ENCODE data around the gene GALNT9. TPM values are rescaled to one million over a fixed set of nuclear protein-coding genes. Genes with fewer than 3 reads are reported as not detected.

The GALNT9 gene
- total RNA-seq, 1 experiment from 2014 or later = 0.45 TPM

DNA sequence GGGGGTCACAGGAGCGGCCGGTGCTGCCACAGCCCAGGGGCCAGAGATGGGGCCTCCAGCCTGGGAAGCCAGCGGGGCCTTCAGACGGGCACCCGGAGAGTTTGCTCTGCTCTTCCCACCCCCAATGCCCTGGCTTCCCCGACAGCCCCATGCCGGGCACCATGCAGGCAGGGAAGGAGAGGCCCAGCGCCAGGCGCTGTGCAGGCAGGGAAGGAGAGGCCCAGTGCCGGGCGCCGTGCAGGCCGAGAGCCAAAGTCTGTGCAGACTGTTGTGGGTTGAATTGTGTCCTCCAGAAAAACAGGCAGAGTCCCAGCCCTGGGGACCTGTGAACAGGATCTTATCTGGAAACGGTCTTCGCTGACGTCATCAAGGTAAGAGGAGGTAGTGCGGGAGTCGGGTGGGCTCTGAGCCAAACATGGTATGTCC lies 34.3 kb downstream of the GALNT9 start:
- no peak for DNase-seq
- no peak overlapping the region for H3K4me3 ChIP-seq (ENCODE audit: low read depth, low read length)
- H3K9me3 ChIP-seq = peaks cover 14% of the 10 kb centered on the region; the same call in 1 of the 2 replicates
- no peaks in the 10 kb centered on the region for H3K4me1 Mint-ChIP-seq (ENCODE audit: low read depth, unreplicated experiment)
- TF ChIP-seq, protein P1, sequence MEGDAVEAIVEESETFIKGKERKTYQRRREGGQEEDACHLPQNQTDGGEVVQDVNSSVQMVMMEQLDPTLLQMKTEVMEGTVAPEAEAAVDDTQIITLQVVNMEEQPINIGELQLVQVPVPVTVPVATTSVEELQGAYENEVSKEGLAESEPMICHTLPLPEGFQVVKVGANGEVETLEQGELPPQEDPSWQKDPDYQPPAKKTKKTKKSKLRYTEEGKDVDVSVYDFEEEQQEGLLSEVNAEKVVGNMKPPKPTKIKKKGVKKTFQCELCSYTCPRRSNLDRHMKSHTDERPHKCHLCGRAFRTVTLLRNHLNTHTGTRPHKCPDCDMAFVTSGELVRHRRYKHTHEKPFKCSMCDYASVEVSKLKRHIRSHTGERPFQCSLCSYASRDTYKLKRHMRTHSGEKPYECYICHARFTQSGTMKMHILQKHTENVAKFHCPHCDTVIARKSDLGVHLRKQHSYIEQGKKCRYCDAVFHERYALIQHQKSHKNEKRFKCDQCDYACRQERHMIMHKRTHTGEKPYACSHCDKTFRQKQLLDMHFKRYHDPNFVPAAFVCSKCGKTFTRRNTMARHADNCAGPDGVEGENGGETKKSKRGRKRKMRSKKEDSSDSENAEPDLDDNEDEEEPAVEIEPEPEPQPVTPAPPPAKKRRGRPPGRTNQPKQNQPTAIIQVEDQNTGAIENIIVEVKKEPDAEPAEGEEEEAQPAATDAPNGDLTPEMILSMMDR (IDR thresholded peaks at IDR 0.05; ENCODE audit: insufficient read depth in 1 of 2, low read depth in 1 of 2, low read length in 1 of 2, severe bottlenecking in 1 of 2, unreplicated experiment in 1 of 2) = no peak
- H3K4me1 ChIP-seq = no peaks in the 10 kb centered on the region
- H3K36me3 ChIP-seq (ENCODE audit: control insufficient read depth, insufficient read depth, low read length) = no peaks in the 10 kb centered on the region
- no peaks in the 10 kb centered on the region for H3K27me3 ChIP-seq (replicated peaks; ENCODE audit: control insufficient read depth, insufficient read depth, low read length)
- ChIA-PET CTCF (no interaction called here), POLR2A (no interaction called here)
- peaks cover 6% of the 10 kb centered on the region for H3K36me3 Mint-ChIP-seq (ENCODE audit: insufficient read depth, unreplicated experiment)
- H3K27ac Mint-ChIP-seq (ENCODE audit: unreplicated experiment) = no peak overlapping the region
- no TSS peak for BruUV-seq (replicated peaks)
- intact Hi-C loops (cut with micrococcal nuclease; ENCODE audit: unreplicated experiment) = no loop called here
- H3K27me3 Mint-ChIP-seq (ENCODE audit: insufficient read depth, unreplicated experiment) = no peaks in the 10 kb centered on the region
- H3K4me3 Mint-ChIP-seq (ENCODE audit: unreplicated experiment) = no peak overlapping the region
- no peaks in the 10 kb centered on the region for H3K9me3 Mint-ChIP-seq (ENCODE audit: unreplicated experiment)

DNA sequence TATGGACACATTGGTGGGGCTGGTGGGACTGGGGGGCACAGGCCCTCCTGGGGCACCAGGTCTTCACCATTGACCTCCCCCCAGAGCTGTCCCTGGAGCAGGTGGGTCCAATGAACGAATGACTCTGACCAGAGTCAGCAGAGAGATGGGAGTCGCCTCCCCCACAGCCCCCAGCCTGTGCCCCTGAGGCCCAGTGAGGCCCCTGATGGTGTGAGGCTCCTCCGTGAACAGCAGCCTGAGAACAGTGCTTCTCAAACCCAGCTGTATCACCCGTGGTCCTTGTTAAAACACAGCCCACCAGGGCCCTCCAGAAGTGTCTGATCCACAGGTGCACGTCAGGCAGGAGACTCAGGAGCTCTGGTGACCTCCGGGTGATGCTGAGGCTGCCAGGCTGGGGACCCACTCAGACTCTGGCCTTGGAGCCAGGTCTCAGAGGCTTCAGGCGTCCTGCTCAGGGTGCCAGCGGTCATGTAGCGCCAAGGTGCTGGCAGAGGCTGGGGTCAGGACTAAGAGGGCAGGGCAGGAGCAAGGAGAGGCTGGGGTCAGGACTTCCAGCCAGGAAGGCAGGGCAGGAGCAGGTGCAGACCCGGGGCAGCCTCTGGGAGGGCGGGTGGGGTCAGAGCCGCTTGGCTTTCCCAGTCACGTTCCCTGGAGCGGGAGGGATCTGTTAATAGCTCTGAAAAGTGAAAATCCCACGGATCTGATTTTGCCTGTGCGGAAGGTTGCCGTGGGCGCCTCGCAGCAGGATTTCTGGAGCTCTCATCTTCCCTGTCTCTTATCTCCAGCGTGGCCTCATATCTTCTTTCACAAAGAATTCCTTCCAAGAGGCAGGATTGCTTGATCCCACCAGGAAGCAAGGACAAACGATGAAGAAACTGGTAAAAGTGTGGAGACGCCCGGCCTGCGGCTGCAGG lies 35.0 kb downstream of the GALNT9 start:
- Histone ChIP-seq H3K9me3 (peaks cover 16% of the 10 kb centered on the region; the same call in 1 of the 2 replicates), H3K27me3 (replicated peaks; ENCODE audit: control insufficient read depth, insufficient read depth, low read length) (no peaks in the 10 kb centered on the region), H3K36me3 (ENCODE audit: control insufficient read depth, insufficient read depth, low read length) (no peaks in the 10 kb centered on the region), H3K4me3 (ENCODE audit: low read depth, low read length) (no peak overlapping the region), H3K4me1 (no peaks in the 10 kb centered on the region)
- Mint-ChIP-seq H3K9me3 (ENCODE audit: unreplicated experiment) (no peaks in the 10 kb centered on the region), H3K4me1 (ENCODE audit: low read depth, unreplicated experiment) (no peaks in the 10 kb centered on the region), H3K27me3 (ENCODE audit: insufficient read depth, unreplicated experiment) (no peaks in the 10 kb centered on the region), H3K27ac (ENCODE audit: unreplicated experiment) (no peak overlapping the region), H3K4me3 (ENCODE audit: unreplicated experiment) (no peak overlapping the region), H3K36me3 (ENCODE audit: insufficient read depth, unreplicated experiment) (peaks cover 6% of the 10 kb centered on the region)
- ChIA-PET POLR2A (no interaction called here), CTCF (no interaction called here)
- intact Hi-C loops (cut with micrococcal nuclease; ENCODE audit: unreplicated experiment) = no loop called here
- no peak for DNase-seq
- TF ChIP-seq, protein P1 (IDR thresholded peaks at IDR 0.05; ENCODE audit: insufficient read depth in 1 of 2, low read depth in 1 of 2, low read length in 1 of 2, severe bottlenecking in 1 of 2, unreplicated experiment in 1 of 2) = no peak
- no TSS peak for BruUV-seq (replicated peaks)

DNA sequence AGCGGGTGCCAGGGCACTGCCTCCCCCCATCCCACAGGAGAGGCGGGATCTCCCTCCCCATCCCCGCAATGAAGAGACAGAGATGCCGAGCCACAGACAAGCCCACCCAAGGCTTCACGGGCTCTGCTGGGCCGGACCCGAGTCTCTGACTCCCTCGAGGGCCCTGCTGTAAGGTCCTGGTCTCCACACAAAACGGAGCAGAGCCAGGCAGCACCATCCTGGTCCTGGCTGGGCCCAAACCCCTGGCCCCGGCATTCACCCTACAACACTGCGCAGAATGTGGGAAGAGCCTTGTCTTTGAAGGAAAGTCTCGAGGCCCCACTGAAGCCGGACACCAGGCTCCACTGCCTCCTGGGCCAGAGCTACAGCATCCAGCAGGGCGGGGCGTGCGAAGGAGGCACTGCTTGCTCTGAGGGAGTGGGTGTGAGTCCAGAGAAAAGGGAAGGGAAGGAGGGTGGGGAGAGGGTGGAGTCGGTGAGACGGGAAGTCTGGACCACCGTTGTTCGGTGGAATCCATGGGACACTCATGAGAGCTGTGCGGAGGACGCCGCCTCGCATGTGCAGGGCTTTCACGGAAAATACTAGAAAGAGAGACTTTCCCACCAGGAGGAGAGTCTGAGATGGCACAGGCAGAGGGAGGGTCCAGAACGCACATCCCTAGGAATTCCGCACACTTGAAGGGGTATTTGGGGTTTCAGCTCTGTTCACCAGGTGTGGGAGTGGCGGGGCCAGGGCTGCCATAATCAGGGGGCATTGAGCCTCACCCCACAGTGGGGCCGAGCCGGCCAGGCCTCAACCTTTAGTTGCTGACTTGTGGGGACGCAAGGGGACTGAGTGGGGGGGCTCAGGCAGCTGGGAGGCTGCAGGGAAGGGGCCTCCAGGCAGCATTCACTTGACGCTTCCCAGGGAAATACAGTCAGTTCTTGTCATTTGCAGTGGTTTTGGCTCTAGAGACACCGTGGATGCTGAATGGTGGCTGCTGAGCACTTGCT lies 36.8 kb downstream of the GALNT9 start:
- no peak for DNase-seq
- Mint-ChIP-seq H3K27me3 (ENCODE audit: insufficient read depth, unreplicated experiment) (peaks cover under 1% of the 10 kb centered on the region), H3K4me3 (ENCODE audit: unreplicated experiment) (no peak overlapping the region), H3K36me3 (ENCODE audit: insufficient read depth, unreplicated experiment) (peaks cover 12% of the 10 kb centered on the region), H3K27ac (ENCODE audit: unreplicated experiment) (no peak overlapping the region), H3K4me1 (ENCODE audit: low read depth, unreplicated experiment) (no peaks in the 10 kb centered on the region), H3K9me3 (ENCODE audit: unreplicated experiment) (no peaks in the 10 kb centered on the region)
- H3K9me3 ChIP-seq = peaks cover 16% of the 10 kb centered on the region; the same call in 1 of the 2 replicates
- no peak overlapping the region for H3K4me3 ChIP-seq (ENCODE audit: low read depth, low read length)
- H3K27me3 ChIP-seq (replicated peaks; ENCODE audit: control insufficient read depth, insufficient read depth, low read length) = no peaks in the 10 kb centered on the region
- H3K36me3 ChIP-seq (ENCODE audit: control insufficient read depth, insufficient read depth, low read length) = no peaks in the 10 kb centered on the region
- no peaks in the 10 kb centered on the region for H3K4me1 ChIP-seq
- POLR2A ChIA-PET = no interaction called here
- TF ChIP-seq, protein P1 (IDR thresholded peaks at IDR 0.05; ENCODE audit: insufficient read depth in 1 of 2, low read depth in 1 of 2, low read length in 1 of 2, severe bottlenecking in 1 of 2, unreplicated experiment in 1 of 2) = no peak
- BruUV-seq (replicated peaks) = no TSS peak
- CTCF ChIA-PET = no interaction called here
- intact Hi-C loops (cut with micrococcal nuclease; ENCODE audit: unreplicated experiment) = no loop called here
